T1000 (cell line): ENCODE results near the gene ADGRG7.
"Not testable (repeated sequence)": the region's sequence is repeated elsewhere in the genome, so short reads cannot be mapped to it uniquely, and the experiment has no call there.

Source experiments
- DNase-seq: peaks from one replicate; lab custom pipeline; 2025; ENCODE audit warnings: mixed read lengths; lab: John Stamatoyannopoulos, UW

ADGRG7 gene

GRCh38 chr3:100609305-100609704 lies at the start of gene ADGRG7:
Gene ADGRG7 (plus strand): TSS chr3:100609601. CDS start chr3:100609857, 256 bp downstream.
- DNase-seq: no peak

- no peak for DNase-seq
These were observed 49.0 kb upstream of the ADGRG7 start for GRCh38 chr3:100560426-100560825.

GRCh38 chr3:100561459-100562158 lies 47.8 kb upstream of the ADGRG7 start:
- no peak for DNase-seq

GRCh38 chr3:100562224-100562857 lies 47.1 kb upstream of the ADGRG7 start:
- no peak for DNase-seq

- DNase-seq: no peak
These were observed 46.2 kb upstream of the ADGRG7 start for GRCh38 chr3:100563228-100563627.

- DNase-seq: no peak
These were observed 45.7 kb upstream of the ADGRG7 start for GRCh38 chr3:100563652-100564211.

GRCh38 chr3:100570811-100571210 lies 38.6 kb upstream of the ADGRG7 start:
- no peak for DNase-seq

GRCh38 chr3:100574536-100574935 lies 34.9 kb upstream of the ADGRG7 start:
- no peak for DNase-seq

- no peak for DNase-seq
These were observed 33.7 kb upstream of the ADGRG7 start for GRCh38 chr3:100575704-100576103.

- DNase-seq: no peak
These were observed 31.9 kb upstream of the ADGRG7 start for GRCh38 chr3:100577382-100578008.

- no peak for DNase-seq
These were observed 30.8 kb upstream of the ADGRG7 start for GRCh38 chr3:100578646-100579045.

GRCh38 chr3:100580147-100580546 lies 29.3 kb upstream of the ADGRG7 start:
- DNase-seq: no peak

GRCh38 chr3:100581650-100582049 lies 27.8 kb upstream of the ADGRG7 start:
- DNase-seq: no peak

- not testable (repeated sequence) for DNase-seq
These were observed 27.2 kb upstream of the ADGRG7 start for GRCh38 chr3:100582157-100582556.

GRCh38 chr3:100584101-100584660 lies 25.2 kb upstream of the ADGRG7 start:
- no peak for DNase-seq

GRCh38 chr3:100586832-100587231 lies 22.6 kb upstream of the ADGRG7 start:
- no peak for DNase-seq

GRCh38 chr3:100588251-100588650 lies 21.1 kb upstream of the ADGRG7 start:
- DNase-seq: no peak

- DNase-seq: peak; percentile 29
These were observed 19.1 kb upstream of the ADGRG7 start for GRCh38 chr3:100590114-100590839.

- DNase-seq: no peak
These were observed 18.6 kb upstream of the ADGRG7 start for GRCh38 chr3:100590840-100591147.

- DNase-seq: no peak
These were observed 18.0 kb upstream of the ADGRG7 start for GRCh38 chr3:100591411-100591810.

- no peak for DNase-seq
These were observed 9.0 kb upstream of the ADGRG7 start for GRCh38 chr3:100600181-100601042.
